ENCODE data around the gene BIN2.
"Not testable (repeated sequence)": the region's sequence is repeated elsewhere in the genome, so short reads cannot be mapped to it uniquely, and the experiment has no call there.

The BIN2 gene

DNA sequence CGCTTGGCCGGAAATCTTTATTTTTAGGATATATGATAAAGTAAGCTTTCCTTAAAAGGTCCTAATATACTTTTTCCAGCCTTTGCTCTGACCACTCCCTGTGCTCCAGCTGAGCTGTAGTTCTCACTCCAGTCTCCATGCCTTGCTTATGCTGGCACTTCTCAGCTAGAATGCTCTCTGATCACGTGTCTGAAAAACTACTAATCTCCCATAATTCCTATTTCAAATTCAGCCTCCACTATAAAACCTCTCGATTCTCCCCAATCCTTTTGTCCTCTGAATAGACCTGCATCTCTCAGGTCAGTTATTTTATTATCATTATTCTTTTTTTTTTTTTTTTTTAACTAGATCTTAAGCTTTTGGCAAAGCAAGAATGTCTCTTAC is 3.7 kb downstream of the BIN2 start:
- Histone ChIP-seq H3K27ac (ENCODE audit: insufficient read depth in 1 of 2, low read depth in 1 of 2, low read length in 2 of 2, poor library complexity in 1 of 2, severe bottlenecking in 2 of 2) (peak overlapping the region in 1 of 2 experiments; percentile 59), H3K36me3 (ENCODE audit: control insufficient read depth in 4 of 4, insufficient read depth in 4 of 4, low read length in 3 of 4) (peaks cover 0 to 16% (median 2%) of the 10 kb centered on the region in 4 experiments), H3K4me1 (ENCODE audit: control extremely low read depth in 1 of 4, control insufficient read depth in 4 of 4, insufficient read depth in 4 of 4, low read length in 3 of 4) (peaks cover 37 to 73% (median 68%) of the 10 kb centered on the region in 4 experiments), H3K4me3 (ENCODE audit: control insufficient read depth in 1 of 7, extremely low read depth in 1 of 7, insufficient read depth in 4 of 7, low read depth in 2 of 7, low read length in 6 of 7) (peak overlapping the region in 2 of 7 experiments; percentile 3 to 21), H3K27me3 (replicated peaks in 2 of 5; ENCODE audit: control insufficient read depth in 4 of 5, insufficient read depth in 5 of 5, low read length in 4 of 5) (no peaks in the 10 kb centered on the region), H3K9me3 (ENCODE audit: control extremely low read depth in 1 of 5, control insufficient read depth in 4 of 5, insufficient read depth in 2 of 5, low read depth in 1 of 5, low read length in 4 of 5) (no peaks in the 10 kb centered on the region)
- 78% methylated on average over 2 of the region's 4 CpGs for WGBS (ENCODE audit: insufficient coverage)
- ChIA-PET POLR2A (interaction anchor here (0.7 to 1.8 kb wide), 2 partner anchors 21 to 73 kb away, joined by 3 to 10 read pairs; no protein-coding TSS in a partner anchor), CTCF (interaction anchor here (0.6 to 29.0 kb wide), 5 partner anchors 13 to 1634 kb away, joined by 3 to 666 read pairs (median 3); partner anchors contain the start of gene CELA1)
- no peak for DNase-seq

DNA sequence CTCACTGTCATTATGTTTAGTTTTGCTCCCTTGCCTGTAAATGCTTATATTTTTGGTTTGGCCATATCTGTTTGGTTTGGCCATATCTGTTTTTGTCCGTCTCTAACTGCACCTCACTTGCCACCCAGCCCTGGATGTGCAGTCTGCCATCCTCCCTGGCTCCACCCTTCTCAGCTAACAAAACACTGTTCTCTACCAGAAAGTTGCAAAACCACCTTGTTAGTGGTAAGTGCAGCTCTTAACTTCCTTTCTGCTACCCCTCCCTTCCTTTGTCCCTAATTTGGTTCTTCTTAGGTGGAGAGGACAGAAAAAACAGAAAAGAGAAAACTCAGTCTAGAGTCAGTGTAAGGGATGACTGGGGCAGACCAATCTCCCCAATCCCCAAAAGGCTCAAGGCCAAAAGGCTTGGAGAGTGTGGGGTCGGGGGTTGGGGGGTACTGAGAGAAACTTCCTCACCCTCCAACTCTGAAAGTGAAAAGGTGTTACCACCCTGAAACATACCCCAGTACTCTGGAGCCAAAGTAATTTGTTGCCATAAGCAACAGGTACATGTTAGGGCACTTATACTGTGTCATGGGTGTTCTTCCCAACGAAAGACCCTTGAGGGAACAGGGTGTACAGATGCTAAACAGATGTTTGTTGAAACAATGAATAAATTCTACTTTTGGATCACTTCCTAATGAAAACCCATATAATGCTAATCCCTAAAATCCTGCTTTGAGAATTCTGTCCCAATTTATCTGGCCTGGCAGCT is 5.0 kb downstream of the BIN2 start:
- H3K27me3 ChIP-seq (replicated peaks in 2 of 5; ENCODE audit: control insufficient read depth in 4 of 5, insufficient read depth in 5 of 5, low read length in 4 of 5), result no peaks in the 10 kb centered on the region
- peak overlapping the region; percentile 36 to 65 for H3K27ac ChIP-seq (ENCODE audit: insufficient read depth in 1 of 2, low read depth in 1 of 2, low read length in 2 of 2, poor library complexity in 1 of 2, severe bottlenecking in 2 of 2)
- H3K9me3 ChIP-seq (ENCODE audit: control extremely low read depth in 1 of 5, control insufficient read depth in 4 of 5, insufficient read depth in 2 of 5, low read depth in 1 of 5, low read length in 4 of 5), result no peaks in the 10 kb centered on the region
- peak in 2 of 3 donors; percentile 45 to 48 for DNase-seq
- WGBS (ENCODE audit: insufficient coverage), result 0% methylated on average over 1 of the region's 3 CpGs
- peaks cover 0 to 16% (median 2%) of the 10 kb centered on the region in 4 experiments for H3K36me3 ChIP-seq (ENCODE audit: control insufficient read depth in 4 of 4, insufficient read depth in 4 of 4, low read length in 3 of 4)
- peak overlapping the region in 4 of 7 experiments; percentile 21 to 49 (median 40) for H3K4me3 ChIP-seq (ENCODE audit: control insufficient read depth in 1 of 7, extremely low read depth in 1 of 7, insufficient read depth in 4 of 7, low read depth in 2 of 7, low read length in 6 of 7)
- ChIA-PET CTCF (interaction anchor here (0.9 to 29.0 kb wide), 5 partner anchors 9 to 47 kb away, joined by 3 to 666 read pairs (median 5); partner anchors contain the start of gene CELA1), POLR2A (no interaction called here)
- H3K4me1 ChIP-seq (ENCODE audit: control extremely low read depth in 1 of 4, control insufficient read depth in 4 of 4, insufficient read depth in 4 of 4, low read length in 3 of 4), result peaks cover 32 to 60% (median 55%) of the 10 kb centered on the region in 4 experiments

DNA sequence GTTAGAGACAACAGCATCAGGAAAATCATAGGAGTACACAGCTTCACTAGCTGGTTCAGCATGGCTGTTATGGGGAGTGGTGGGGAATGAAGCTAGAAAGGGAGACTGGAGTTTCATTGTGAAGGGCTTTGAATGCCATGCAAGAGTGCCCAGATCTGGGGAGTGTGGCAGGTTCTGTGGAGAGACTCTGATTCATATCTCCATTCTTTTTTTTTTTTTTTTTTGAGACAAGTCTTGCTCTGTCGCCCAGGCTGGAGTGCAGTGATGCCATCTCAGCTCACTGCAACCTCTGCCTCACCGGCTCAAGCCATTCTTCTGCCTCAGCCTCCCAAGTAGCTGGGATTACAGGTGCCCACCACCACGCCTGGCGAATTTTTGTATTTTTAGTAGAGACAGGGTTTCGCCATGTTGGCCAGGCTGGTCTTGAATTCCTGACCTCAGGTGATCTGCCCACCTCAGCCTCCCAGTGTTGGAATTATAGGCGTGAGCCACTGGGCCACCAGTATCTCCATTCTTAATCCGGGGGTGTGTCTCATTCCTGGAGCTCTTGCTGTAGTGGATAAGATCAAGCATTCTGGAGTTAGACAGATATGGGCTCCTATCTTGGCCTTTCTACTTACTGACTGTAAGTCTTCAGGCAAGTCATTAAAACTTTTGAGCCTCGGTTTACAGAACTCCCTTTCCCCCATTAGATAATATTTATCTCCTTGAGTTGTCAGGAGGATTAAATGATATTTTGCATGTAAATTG is 5.7 kb downstream of the BIN2 start:
- WGBS (ENCODE audit: insufficient coverage), result 98% methylated on average over 6 of the region's 8 CpGs
- ChIA-PET CTCF (interaction anchor here (1.2 to 29.0 kb wide), 4 partner anchors 11 to 48 kb away, joined by 3 to 666 read pairs (median 16); partner anchors contain the start of gene CELA1), POLR2A (interaction anchor here (0.6 to 0.7 kb wide), 2 partner anchors 124 to 273 kb away, joined by 3 to 4 read pairs; no protein-coding TSS in a partner anchor)
- Histone ChIP-seq H3K36me3 (ENCODE audit: control insufficient read depth in 4 of 4, insufficient read depth in 4 of 4, low read length in 3 of 4) (peaks cover 2 to 20% (median 5%) of the 10 kb centered on the region in 4 experiments), H3K4me1 (ENCODE audit: control extremely low read depth in 1 of 4, control insufficient read depth in 4 of 4, insufficient read depth in 4 of 4, low read length in 3 of 4) (peaks cover 31 to 54% (median 50%) of the 10 kb centered on the region in 4 experiments), H3K27ac (ENCODE audit: insufficient read depth in 1 of 2, low read depth in 1 of 2, low read length in 2 of 2, poor library complexity in 1 of 2, severe bottlenecking in 2 of 2) (peak overlapping the region in 1 of 2 experiments; percentile 65), H3K4me3 (ENCODE audit: control insufficient read depth in 1 of 7, extremely low read depth in 1 of 7, insufficient read depth in 4 of 7, low read depth in 2 of 7, low read length in 6 of 7) (peak overlapping the region in 3 of 7 experiments; percentile 26 to 49 (median 42))
- not testable (repeated sequence) for H3K9me3 ChIP-seq (ENCODE audit: control extremely low read depth in 1 of 5, control insufficient read depth in 4 of 5, insufficient read depth in 2 of 5, low read depth in 1 of 5, low read length in 4 of 5); DNase-seq; H3K27me3 ChIP-seq (replicated peaks in 2 of 5; ENCODE audit: control insufficient read depth in 4 of 5, insufficient read depth in 5 of 5, low read length in 4 of 5)

DNA sequence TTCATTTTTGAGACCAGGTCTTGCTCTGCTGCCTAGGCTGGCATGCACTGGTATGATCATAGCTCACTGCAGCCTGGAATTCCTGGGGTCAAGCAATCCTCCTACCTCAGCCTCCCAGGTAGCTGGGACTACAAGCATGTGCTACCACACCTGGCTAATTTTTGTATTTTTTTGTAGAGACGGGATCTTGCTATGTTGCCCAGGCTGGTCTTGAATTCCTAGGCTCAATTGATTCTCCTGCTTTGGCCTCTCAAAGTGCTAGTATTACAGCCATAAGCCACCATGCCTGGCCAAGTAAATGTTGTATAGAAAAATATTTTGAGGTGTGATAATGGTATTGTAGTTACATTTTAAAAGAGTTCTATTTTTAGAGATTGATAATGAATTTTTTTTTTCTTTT is 12.6 kb downstream of the BIN2 start:
- peaks cover 5 to 45% (median 36%) of the 10 kb centered on the region in 4 experiments for H3K36me3 ChIP-seq (ENCODE audit: control insufficient read depth in 4 of 4, insufficient read depth in 4 of 4, low read length in 3 of 4)
- no peak for DNase-seq
- H3K4me3 ChIP-seq (ENCODE audit: control insufficient read depth in 1 of 7, extremely low read depth in 1 of 7, insufficient read depth in 4 of 7, low read depth in 2 of 7, low read length in 6 of 7), result no peak overlapping the region
- H3K9me3 ChIP-seq (ENCODE audit: control extremely low read depth in 1 of 5, control insufficient read depth in 4 of 5, insufficient read depth in 2 of 5, low read depth in 1 of 5, low read length in 4 of 5), result no peaks in the 10 kb centered on the region
- no peaks in the 10 kb centered on the region for H3K27me3 ChIP-seq (replicated peaks in 2 of 5; ENCODE audit: control insufficient read depth in 4 of 5, insufficient read depth in 5 of 5, low read length in 4 of 5)
- no peak overlapping the region for H3K27ac ChIP-seq (ENCODE audit: insufficient read depth in 1 of 2, low read depth in 1 of 2, low read length in 2 of 2, poor library complexity in 1 of 2, severe bottlenecking in 2 of 2)
- WGBS (ENCODE audit: insufficient coverage), result no CpG with 5 or more reads among the region's 1 CpG
- ChIA-PET POLR2A (no interaction called here), CTCF (interaction anchor here (29.0 kb wide), 1 partner anchor 31 kb away, joined by 666 read pairs; the partner anchor contains the start of gene CELA1)
- peaks cover 0 to 6% (median 3%) of the 10 kb centered on the region in 4 experiments for H3K4me1 ChIP-seq (ENCODE audit: control extremely low read depth in 1 of 4, control insufficient read depth in 4 of 4, insufficient read depth in 4 of 4, low read length in 3 of 4)

DNA sequence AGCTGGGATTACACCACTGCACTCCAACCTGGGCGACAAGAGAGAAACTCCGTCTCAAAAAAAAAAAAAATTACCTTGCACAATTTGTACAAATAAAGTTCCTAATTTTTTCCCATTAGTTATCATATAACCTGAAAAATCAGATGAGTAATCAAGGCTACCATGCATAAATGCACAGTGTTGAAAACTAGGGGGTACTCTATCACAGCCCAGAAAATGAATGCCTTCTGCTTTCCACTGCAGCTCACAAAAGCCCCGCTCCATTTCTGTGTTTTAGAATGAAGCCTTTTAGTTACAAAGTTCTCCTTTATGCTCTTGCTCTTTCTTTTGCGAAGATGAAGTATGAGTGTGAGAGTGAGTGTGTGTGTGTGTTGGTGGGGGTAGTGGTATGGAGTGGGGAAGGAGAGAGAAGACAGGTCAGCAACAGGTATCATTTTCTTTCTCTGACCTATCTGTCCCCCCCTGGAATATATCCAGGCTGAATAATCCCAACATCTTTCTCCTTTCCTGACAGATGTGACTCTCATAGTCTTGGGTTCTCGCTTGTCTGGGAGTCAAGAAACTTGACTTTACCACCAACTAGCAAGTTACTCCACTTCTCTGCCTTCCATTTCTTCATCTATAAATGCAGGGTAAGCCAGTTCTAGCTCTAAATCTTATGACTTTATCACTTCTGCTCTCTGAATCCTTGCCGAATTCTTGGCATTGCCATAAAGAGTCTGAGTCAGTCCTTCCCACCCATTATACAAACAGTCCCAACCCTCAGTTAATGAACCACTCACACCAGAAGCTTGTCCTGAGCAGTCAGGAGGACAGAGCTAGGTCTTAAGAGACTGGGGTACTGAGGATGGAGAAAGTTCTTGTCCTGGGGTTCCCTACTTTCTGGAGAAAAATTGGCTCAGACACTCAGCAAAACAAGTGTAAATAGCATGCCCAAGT is 16.1 kb downstream of the BIN2 start:
- WGBS (ENCODE audit: insufficient coverage), result 76% methylated on average over 2 of the region's 6 CpGs
- Histone ChIP-seq H3K27ac (ENCODE audit: insufficient read depth in 1 of 2, low read depth in 1 of 2, low read length in 2 of 2, poor library complexity in 1 of 2, severe bottlenecking in 2 of 2) (no peak overlapping the region), H3K4me3 (ENCODE audit: control insufficient read depth in 1 of 7, extremely low read depth in 1 of 7, insufficient read depth in 4 of 7, low read depth in 2 of 7, low read length in 6 of 7) (no peak overlapping the region), H3K4me1 (ENCODE audit: control extremely low read depth in 1 of 4, control insufficient read depth in 4 of 4, insufficient read depth in 4 of 4, low read length in 3 of 4) (peaks cover 0 to 7% (median 3%) of the 10 kb centered on the region in 4 experiments), H3K27me3 (replicated peaks in 2 of 5; ENCODE audit: control insufficient read depth in 4 of 5, insufficient read depth in 5 of 5, low read length in 4 of 5) (no peaks in the 10 kb centered on the region), H3K9me3 (ENCODE audit: control extremely low read depth in 1 of 5, control insufficient read depth in 4 of 5, insufficient read depth in 2 of 5, low read depth in 1 of 5, low read length in 4 of 5) (no peaks in the 10 kb centered on the region), H3K36me3 (ENCODE audit: control insufficient read depth in 4 of 4, insufficient read depth in 4 of 4, low read length in 3 of 4) (peaks cover 5 to 56% (median 41%) of the 10 kb centered on the region in 4 experiments)
- POLR2A ChIA-PET, result interaction anchor here (0.6 to 0.7 kb wide), 2 partner anchors 75 to 162 kb away, joined by 4 to 5 read pairs; no protein-coding TSS in a partner anchor
- CTCF ChIA-PET, result interaction anchor here (0.7 to 29.0 kb wide), 10 partner anchors 11 to 120 kb away, joined by 3 to 666 read pairs (median 5); partner anchors contain the start of genes BIN2 and CELA1
- peak in 2 of 3 donors; percentile 41 to 46 for DNase-seq

DNA sequence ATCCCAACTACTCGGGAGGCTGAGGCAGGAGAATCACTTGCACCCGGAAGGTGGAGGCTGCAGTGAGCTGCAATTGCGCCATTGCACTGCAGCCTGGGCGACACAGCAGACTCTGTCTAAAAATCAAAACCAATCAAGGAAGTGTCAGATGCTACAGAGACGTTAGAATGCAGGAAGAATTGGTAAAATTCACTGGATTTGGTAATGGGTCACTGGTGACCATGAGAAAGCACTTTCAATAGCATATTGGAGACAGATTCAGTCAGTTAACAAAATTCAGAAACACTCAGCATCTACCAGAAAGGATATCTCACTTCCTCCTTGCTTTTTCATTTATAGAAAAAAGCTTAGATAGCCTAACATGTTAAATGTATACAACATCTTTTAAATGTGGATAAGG is 17.5 kb downstream of the BIN2 start:
- peaks cover 0 to 7% (median 3%) of the 10 kb centered on the region in 4 experiments for H3K4me1 ChIP-seq (ENCODE audit: control extremely low read depth in 1 of 4, control insufficient read depth in 4 of 4, insufficient read depth in 4 of 4, low read length in 3 of 4)
- no peak overlapping the region for H3K27ac ChIP-seq (ENCODE audit: insufficient read depth in 1 of 2, low read depth in 1 of 2, low read length in 2 of 2, poor library complexity in 1 of 2, severe bottlenecking in 2 of 2)
- CTCF ChIA-PET, result interaction anchor here (0.7 to 29.0 kb wide), 4 partner anchors 12 to 53 kb away, joined by 3 to 666 read pairs (median 15); partner anchors contain the start of gene CELA1
- H3K27me3 ChIP-seq (replicated peaks in 2 of 5; ENCODE audit: control insufficient read depth in 4 of 5, insufficient read depth in 5 of 5, low read length in 4 of 5), result no peaks in the 10 kb centered on the region
- POLR2A ChIA-PET, result no interaction called here
- H3K9me3 ChIP-seq (ENCODE audit: control extremely low read depth in 1 of 5, control insufficient read depth in 4 of 5, insufficient read depth in 2 of 5, low read depth in 1 of 5, low read length in 4 of 5), result no peaks in the 10 kb centered on the region
- 100% methylated on average over 4 of the region's 5 CpGs for WGBS (ENCODE audit: insufficient coverage)
- no peak overlapping the region for H3K4me3 ChIP-seq (ENCODE audit: control insufficient read depth in 1 of 7, extremely low read depth in 1 of 7, insufficient read depth in 4 of 7, low read depth in 2 of 7, low read length in 6 of 7)
- peaks cover 14 to 64% (median 46%) of the 10 kb centered on the region in 4 experiments for H3K36me3 ChIP-seq (ENCODE audit: control insufficient read depth in 4 of 4, insufficient read depth in 4 of 4, low read length in 3 of 4)
- no peak for DNase-seq

All from common myeloid progenitor, CD34-positive (primary cell).